H1 (cell line): ENCODE data around the gene MEP1A. TPM values are rescaled to one million over a fixed set of nuclear protein-coding genes. Genes with fewer than 3 reads are reported as not detected.

Experiments used
- CTCF ChIA-PET: fragments of 300-600 bp; sonication (Branson Sonifier 250); formaldehyde crosslinking; loops from one replicate; lab custom pipeline; 2021; ENCODE audit not compliant: partially characterized antibody; lab: Charles Lee
- POLR2A ChIA-PET: fragments of 300-600 bp; sonication (Branson Sonifier 250); formaldehyde crosslinking; loops from one replicate; lab custom pipeline; 2021; ENCODE audit warnings: inconsistent platforms; ENCODE audit not compliant: partially characterized antibody; lab: Charles Lee
- DNase-seq, 2 experiments: peaks; one replicate each; pipeline versions ENCODE4 v3.0.0 to v3.0.0-alpha.2; 2010 to 2022; ENCODE audit warnings: low spot score in 2 of 2, low read depth in 1 of 2, mixed read lengths in 1 of 2
- FAIRE-seq: peaks from 2 replicates; lab custom pipeline; 2011; peaks lifted over from hg19 to GRCh38; lab: Jason Lieb, UNC
- H2AFZ ChIP-seq: 2 replicates; pipeline ENCODE4 v1.8.1; 2012; ENCODE audit warnings: low read length, inconsistent platforms
- H2AK5ac ChIP-seq: 2 replicates; pipeline ENCODE4 v1.6.1; 2013; ENCODE audit warnings: low read depth, low read length
- H2BK120ac ChIP-seq: replicated peaks from 2 replicates; pipeline ENCODE3; 2013; ENCODE audit warnings: low read depth, low read length, inconsistent platforms
- H2BK12ac ChIP-seq: 2 replicates; pipeline ENCODE4 v1.6.1; 2013; ENCODE audit warnings: low read depth, low read length
- H2BK15ac ChIP-seq: 2 replicates; pipeline ENCODE4 v1.6.1; 2013; ENCODE audit warnings: low read length
- H2BK20ac ChIP-seq: 2 replicates; pipeline ENCODE4 v1.6.1; 2013; ENCODE audit warnings: low read length
- H2BK5ac ChIP-seq: 2 replicates; pipeline ENCODE4 v1.6.1; 2013; ENCODE audit warnings: low read depth, low read length
- H3K14ac ChIP-seq: 2 replicates; pipeline ENCODE4 v1.6.1; 2013; ENCODE audit warnings: inconsistent platforms; ENCODE audit not compliant: insufficient read length
- H3K18ac ChIP-seq: 2 replicates; pipeline ENCODE4 v1.6.1; 2013; ENCODE audit warnings: low read length; ENCODE audit errors: extremely low read depth
- H3K23ac ChIP-seq: 2 replicates; pipeline ENCODE4 v1.6.1; 2013; ENCODE audit warnings: inconsistent platforms; ENCODE audit not compliant: insufficient read length
- H3K23me2 ChIP-seq: 2 replicates; pipeline ENCODE4 v1.6.1; 2013; ENCODE audit warnings: low read depth, low read length
- H3K27ac ChIP-seq: 2 replicates; pipeline ENCODE4 v1.6.1; 2011; ENCODE audit warnings: low read depth, low read length, inconsistent platforms
- H3K27me3 ChIP-seq, 4 experiments: replicated peaks in 1 of 4; 1 replicate in 1 of 4; 2 replicates in 3 of 4; pipeline versions ENCODE4 v1.6.1 to v1.8.1; 2011 to 2013; ENCODE audit warnings: low read length in 3 of 4, mild to moderate bottlenecking in 3 of 4, inconsistent platforms in 2 of 4, mixed read lengths in 2 of 4, moderate library complexity in 1 of 4; ENCODE audit not compliant: control insufficient read depth in 3 of 4, insufficient read depth in 3 of 4; ENCODE audit errors: extremely low read depth in 1 of 4
- H3K36me3 ChIP-seq, 4 experiments: 2 replicates each; pipeline versions ENCODE4 v1.6.1 to v1.8.1; 2011 to 2013; ENCODE audit warnings: mild to moderate bottlenecking in 4 of 4, low read length in 3 of 4, moderate library complexity in 2 of 4, control low read depth in 1 of 4, inconsistent platforms in 1 of 4; ENCODE audit not compliant: insufficient read depth in 4 of 4, control insufficient read depth in 2 of 4
- H3K4ac ChIP-seq: replicated peaks from 2 replicates; pipeline ENCODE3; 2013; ENCODE audit warnings: low read length, low read depth, mixed read lengths, inconsistent platforms; ENCODE audit not compliant: insufficient read length
- H3K4me1 ChIP-seq, 4 experiments: replicated peaks in 1 of 4; 1 replicate in 1 of 4; 2 replicates in 3 of 4; pipeline versions ENCODE4 v1.6.1 to v1.8.1; 2011 to 2013; ENCODE audit warnings: low read length in 3 of 4, inconsistent platforms in 2 of 4, mixed read lengths in 1 of 4; ENCODE audit not compliant: insufficient read depth in 4 of 4, control insufficient read depth in 3 of 4
- H3K4me2 ChIP-seq, 2 experiments: 2 replicates each; pipeline versions ENCODE4 v1.6.1 to v1.8.1; 2011 to 2013; ENCODE audit warnings: low read depth in 2 of 2, low read length in 2 of 2, control low read depth in 1 of 2, inconsistent platforms in 1 of 2, mild to moderate bottlenecking in 1 of 2; ENCODE audit not compliant: insufficient read depth in 1 of 2
- H3K4me3 ChIP-seq, 4 experiments: fragments of 200-600, 300-600 bp in 1 of 4; sonication (generic), shearing (Covaris generic), sonication (Bioruptor Twin) in 1 of 4; 2 replicates each; pipeline versions ENCODE4 v1.5.1 to v1.8.1; 2011 to 2016; ENCODE audit warnings: low read length in 4 of 4, low read depth in 3 of 4, control low read depth in 2 of 4, inconsistent platforms in 2 of 4, mild to moderate bottlenecking in 2 of 4, mixed read lengths in 1 of 4, moderate library complexity in 1 of 4; ENCODE audit not compliant: insufficient read depth in 2 of 4; ENCODE audit errors: extremely low read depth in 1 of 4
- H3K56ac ChIP-seq: replicated peaks from 2 replicates; pipeline ENCODE3; 2013; ENCODE audit warnings: low read depth, mild to moderate bottlenecking, mixed read lengths, low read length, inconsistent platforms; ENCODE audit not compliant: insufficient read length
- H3K79me1 ChIP-seq: 2 replicates; pipeline ENCODE4 v1.6.1; 2013; ENCODE audit warnings: low read depth, low read length, control low read depth
- H3K79me2 ChIP-seq, 2 experiments: 2 replicates each; pipeline versions ENCODE4 v1.6.1 to v1.8.1; 2012 to 2013; ENCODE audit warnings: low read length in 2 of 2, mild to moderate bottlenecking in 2 of 2, inconsistent platforms in 1 of 2; ENCODE audit not compliant: insufficient read depth in 2 of 2, control insufficient read depth in 1 of 2
- H3K9ac ChIP-seq, 4 experiments: replicated peaks in 1 of 4; 1 replicate in 1 of 4; 2 replicates in 3 of 4; pipeline versions ENCODE4 v1.6.1 to v1.8.1; 2011 to 2013; ENCODE audit warnings: low read depth in 3 of 4, low read length in 3 of 4, control low read depth in 2 of 4, mild to moderate bottlenecking in 2 of 4, moderate library complexity in 2 of 4, inconsistent platforms in 1 of 4; ENCODE audit errors: extremely low read depth in 1 of 4
- H3K9me3 ChIP-seq, 2 experiments: 2 replicates each; pipeline versions ENCODE4 v1.6.1 to v1.8.1; 2012 to 2013; ENCODE audit warnings: mild to moderate bottlenecking in 2 of 2, moderate library complexity in 2 of 2, control low read depth in 1 of 2, inconsistent platforms in 1 of 2, low read depth in 1 of 2, low read length in 1 of 2, mixed read lengths in 1 of 2; ENCODE audit not compliant: insufficient read depth in 2 of 2
- H4K20me1 ChIP-seq, 2 experiments: replicated peaks in 1 of 2; 2 replicates each; pipeline versions ENCODE3 to v1.8.1; 2011 to 2013; ENCODE audit warnings: inconsistent platforms in 2 of 2, low read length in 2 of 2, mild to moderate bottlenecking in 1 of 2; ENCODE audit not compliant: insufficient read depth in 2 of 2, control insufficient read depth in 1 of 2
- H4K5ac ChIP-seq: 2 replicates; pipeline ENCODE4 v1.6.1; 2013; ENCODE audit warnings: low read length, low read depth, mixed read lengths, inconsistent platforms; ENCODE audit not compliant: insufficient read length
- H4K8ac ChIP-seq: 2 replicates; pipeline ENCODE4 v1.8.0; 2013; ENCODE audit warnings: mild to moderate bottlenecking, moderate library complexity, low read length, inconsistent platforms; ENCODE audit not compliant: insufficient read depth; ENCODE audit errors: extremely low read depth
- H4K91ac ChIP-seq: replicated peaks from 2 replicates; pipeline ENCODE3; 2013; ENCODE audit warnings: low read length, mixed read lengths, inconsistent platforms; ENCODE audit not compliant: insufficient read length
- EP300 ChIP-seq, 2 experiments: IDR thresholded peaks; 1 replicate in 1 of 2; 2 replicates in 1 of 2; pipeline ENCODE4 v1.6.1; 2011 to 2012; ENCODE audit warnings: low read depth in 2 of 2, low read length in 2 of 2, mild to moderate bottlenecking in 2 of 2, borderline replicate concordance in 1 of 2, inconsistent platforms in 1 of 2, moderate library complexity in 1 of 2
- GABPA ChIP-seq: IDR thresholded peaks from 2 replicates; pipeline ENCODE4 v1.6.1; 2011; ENCODE audit warnings: mild to moderate bottlenecking, low read length, moderate library complexity, borderline replicate concordance; ENCODE audit not compliant: insufficient read depth
- GTF2F1 ChIP-seq: IDR thresholded peaks from 2 replicates; pipeline ENCODE4 v1.6.1; 2012; ENCODE audit warnings: low read depth, low read length, improper control_type of control experiment, borderline replicate concordance
- TEAD4 ChIP-seq: IDR thresholded peaks from 2 replicates; pipeline ENCODE4 v1.6.1; 2012; ENCODE audit warnings: low read depth, low read length, inconsistent platforms, mixed read lengths
- WGBS, 2 experiments: shearing (Covaris generic) in 1 of 2; methylation state at CpG; one replicate each; pipeline versions ENCODE4 v1.1.6 to v1.1.7; 2013 to 2015; ENCODE audit warnings: low lambda C conversion rate in 2 of 2, mixed read lengths in 2 of 2, inconsistent platforms in 1 of 2, low coverage in 1 of 2, missing lambda C conversion rate in 1 of 2; ENCODE audit not compliant: insufficient replicate concordance in 2 of 2, insufficient coverage in 1 of 2, insufficient read length in 1 of 2; ENCODE audit errors: extremely low coverage in 1 of 2, missing lambda C conversion rate in 1 of 2; 5-methylcytosine and 5-hydroxymethylcytosine counted together
- polyA plus RNA-seq, 7 experiments: library from polyadenylated mRNA; depleted of rRNA in 3 of 7; stranded (reverse) in 5 of 7; unstranded in 2 of 7; fragments of >200 nt in 5 of 7; fragments of 200-250 nt in 2 of 7; gene quantifications; 1 replicate in 5 of 7; 2 replicates in 1 of 7; 4 replicates in 1 of 7; pipeline versions ENCODE4 v1.2.1 to v1.2.3, GENCODE V29; 2011 to 2013; ENCODE audit warnings: missing spikeins in 2 of 7, mixed read lengths in 2 of 7
- total RNA-seq: library from RNA; stranded (reverse); fragmentation: NEBNext Ultra II Directional; extraction: Animal tissue kit (Norgen Biotek cat#: 25700); gene quantifications from 2 replicates; pipeline ENCODE4 v1.2.1, GENCODE V29; 2021

MEP1A gene
- total and polyA plus RNA-seq, 2 of the 8 experiments (the other 6 are each of a cell fraction or from before 2014, with no cell fraction given) = 0.03 TPM; not detected in 1

GRCh38 chr6:46784535-46784934, 8.7 kb upstream of the MEP1A start:
- no peak overlapping the region for H3K56ac ChIP-seq
- whole genome bisulfite sequencing, 2 experiments = 83% methylated on average over 1 of the region's 1 CpG; no CpG with 5 or more reads in 1 of the 2 experiments
- no peak for DNase-seq
- H3K79me2 ChIP-seq = no peaks in the 10 kb centered on the region
- H3K79me1 ChIP-seq = no peaks in the 10 kb centered on the region
- no peak overlapping the region for H2BK12ac ChIP-seq
- no peak overlapping the region for H3K23ac ChIP-seq
- no peaks in the 10 kb centered on the region for H3K23me2 ChIP-seq
- no peaks in the 10 kb centered on the region for H3K4me1 ChIP-seq
- H2BK5ac ChIP-seq = no peak overlapping the region
- H2AK5ac ChIP-seq = no peak overlapping the region
- H3K36me3 ChIP-seq = no peaks in the 10 kb centered on the region
- H2AFZ ChIP-seq = no peak overlapping the region
- H4K8ac ChIP-seq = no peak overlapping the region
- H3K27ac ChIP-seq = no peak overlapping the region
- H3K4ac ChIP-seq = no peak overlapping the region
- no peak for FAIRE-seq
- H4K20me1 ChIP-seq = no peaks in the 10 kb centered on the region
- no peak overlapping the region for H2BK15ac ChIP-seq
- no peak overlapping the region for H3K18ac ChIP-seq
- POLR2A ChIA-PET = no interaction called here
- H3K27me3 ChIP-seq = no peaks in the 10 kb centered on the region
- TF ChIP-seq GTF2F1 (no peak), GABPA (no peak), TEAD4 (no peak), EP300 (IDR thresholded peaks at IDR 0.05; ENCODE audit: borderline replicate concordance in 1 of 2, low read depth in 2 of 2, low read length in 2 of 2) (no peak)
- no peak overlapping the region for H3K4me3 ChIP-seq
- no peak overlapping the region for H3K14ac ChIP-seq
- no peak overlapping the region for H2BK120ac ChIP-seq
- CTCF ChIA-PET = no interaction called here
- H3K9ac ChIP-seq = no peak overlapping the region
- no peak overlapping the region for H2BK20ac ChIP-seq
- H4K91ac ChIP-seq = no peak overlapping the region
- H4K5ac ChIP-seq = no peak overlapping the region
- H3K9me3 ChIP-seq = no peaks in the 10 kb centered on the region
- no peak overlapping the region for H3K4me2 ChIP-seq
